SK-N-MC (cell line): ENCODE measurements around the gene EPAS1.

Experiments
- EZH2 ChIP-seq: fragments of 200-600 bp; sonication (generic); IDR thresholded peaks from one replicate; pipeline ENCODE4 v1.6.1; 2017; ENCODE audit warnings: antibody characterized with exemption
- FOXP2 ChIP-seq: optimal IDR thresholded peaks from 2 replicates; pipeline ENCODE3; 2011; ENCODE audit warnings: mild to moderate bottlenecking, moderate library complexity; ENCODE audit not compliant: insufficient read depth; ENCODE audit errors: extremely low read length, control extremely low read depth
- POLR2AphosphoS5 ChIP-seq: IDR thresholded peaks from 2 replicates; pipeline ENCODE4 v1.6.1; 2012; ENCODE audit warnings: mild to moderate bottlenecking, low read depth, low read length, borderline replicate concordance

- TF ChIP-seq POLR2AphosphoS5 (no peak), EZH2 (no peak), FOXP2 (no peak)
Observed at GRCh38 chr2:46373238-46373637, 76.0 kb downstream of the EPAS1 start.
